AG09319 (cell line): ENCODE results near the gene RNF144B.

Experiments
- DNase-seq: peaks from one replicate; pipeline ENCODE4 v3.0.0-alpha.2; 2010; ENCODE audit warnings: low read depth; ENCODE audit errors: extremely low read depth
- CTCF ChIP-seq: IDR thresholded peaks from 2 replicates; pipeline ENCODE4 v1.5.1; 2011; ENCODE audit warnings: low read depth, mild to moderate bottlenecking, inconsistent platforms, low read length, moderate library complexity

The RNF144B gene

DNA sequence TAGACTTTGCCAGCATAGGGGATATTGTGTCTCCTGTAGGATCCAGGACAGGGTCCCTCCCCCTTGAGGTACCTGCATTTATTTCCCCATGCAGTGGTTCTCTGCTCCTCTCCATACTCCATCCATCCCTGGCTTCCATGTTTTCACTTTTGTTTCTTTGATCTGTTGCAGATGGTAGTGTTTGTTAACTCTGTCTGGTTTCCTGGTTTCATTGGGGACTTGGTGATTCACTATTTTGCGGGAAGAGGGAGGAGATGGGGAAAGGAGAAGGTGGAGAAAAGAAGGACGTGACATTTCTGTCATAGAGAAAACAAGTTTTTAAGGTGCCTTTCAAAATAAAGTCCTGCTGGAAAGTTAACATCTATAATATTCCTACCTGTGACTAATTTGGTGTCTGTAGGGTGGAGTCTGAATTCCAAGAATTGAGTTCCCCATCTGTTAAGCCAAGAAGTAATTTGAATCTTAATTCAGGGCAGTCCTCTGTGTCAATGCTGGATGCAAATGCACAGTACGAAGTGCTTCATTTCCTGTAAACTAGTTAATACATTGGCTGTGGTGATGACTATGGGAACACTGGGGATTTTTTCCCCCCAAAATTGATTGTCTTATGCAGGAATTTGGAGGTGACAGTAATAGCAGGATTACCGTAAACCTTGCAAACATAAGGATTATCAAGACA, 6.9 kb upstream of the RNF144B start:
- TF ChIP-seq CTCF = no peak
- DNase-seq = no peak

- no peak for TF ChIP-seq CTCF
- DNase-seq = no peak
These were observed 6.3 kb upstream of the RNF144B start for GRCh38 chr6:18380851-18381250.

DNA sequence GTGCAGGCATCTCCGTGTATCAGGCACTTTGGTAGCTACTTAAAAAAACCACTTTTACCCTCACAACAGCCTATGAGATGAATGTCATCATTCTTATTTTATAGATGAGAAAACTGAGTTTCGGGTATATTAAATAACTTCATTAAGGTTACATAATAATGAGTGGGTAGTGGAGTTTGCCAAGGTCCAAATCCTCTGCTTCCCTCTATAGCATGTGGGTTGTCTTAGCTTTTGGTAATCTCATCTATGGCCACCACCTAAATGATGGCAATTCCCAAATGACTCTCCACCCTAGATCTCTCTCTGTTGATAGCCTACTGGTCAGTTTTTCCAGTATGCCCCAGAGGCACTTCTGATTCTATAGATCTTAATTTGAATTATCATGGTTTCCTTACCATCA, 3.7 kb upstream of the RNF144B start:
- no peak for DNase-seq
- TF ChIP-seq CTCF = no peak

- DNase-seq = no peak
- TF ChIP-seq CTCF = no peak
These were observed 2.5 kb upstream of the RNF144B start for GRCh38 chr6:18384621-18385020.

DNA sequence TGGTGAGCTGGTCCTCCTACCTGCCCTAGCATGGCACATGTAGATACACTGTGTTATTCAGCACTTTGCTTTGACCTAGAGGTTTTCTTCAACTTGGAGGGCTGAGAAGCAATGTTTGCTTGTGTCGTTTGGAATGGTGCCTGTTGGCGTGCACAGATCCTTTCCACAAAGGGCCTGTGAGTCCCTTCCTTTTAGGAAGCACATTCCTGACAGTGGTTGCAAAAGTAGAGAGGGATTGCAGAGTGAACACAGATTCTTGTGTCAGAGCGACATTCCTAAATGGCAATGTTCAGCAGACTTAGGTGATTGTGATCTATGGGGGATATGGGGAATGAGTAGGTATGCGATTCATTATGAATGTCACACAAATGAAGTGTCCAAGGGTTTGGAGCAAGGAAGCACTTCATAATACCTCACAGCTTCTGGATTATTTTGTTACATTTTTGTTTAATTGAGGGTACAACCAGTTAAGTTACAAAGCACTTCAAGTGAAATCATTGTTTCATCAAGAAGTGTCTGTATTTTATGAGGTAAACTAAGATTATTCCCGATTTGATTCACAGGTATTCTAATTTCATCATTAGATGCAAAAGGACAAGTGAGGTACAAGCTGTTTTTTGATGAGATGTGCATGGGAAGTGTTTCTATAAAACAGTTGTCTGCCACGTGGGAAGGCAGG, 713 bp upstream of the RNF144B start:
- DNase-seq = no peak
- no peak for TF ChIP-seq CTCF

GRCh38 chr6:18388271-18388670, 1.1 kb downstream of the RNF144B start:
- DNase-seq = no peak

More at GRCh38 chr6:18388271-18388670, 1.1 kb downstream of the RNF144B start:
- no peak for TF ChIP-seq CTCF
